Panc1 (cell line): ENCODE measurements around the gene SEPTIN2. TPM values are rescaled to one million over a fixed set of nuclear protein-coding genes. Genes with fewer than 3 reads are reported as not detected.
A peak's percentile ranks its signal among the peaks of the same experiment; 100 is the strongest.

ENCODE experiments used
- ATAC-seq: fragments of 200-7000 bp; cut with Tn5 transposase; 2 replicates; pipeline ENCODE4 v1.9.1; 2020; ENCODE audit warnings: mild to moderate bottlenecking, moderate library complexity
- BruUV-seq: library from RNA; stranded (reverse); fragments of 400-500 nt; replicated peaks from 2 replicates; lab custom pipeline; 2021; lab: Mats Ljungman, UMichigan
- CTCF ChIA-PET: fragments of 300-600 bp; sonication (Branson Sonifier 250); formaldehyde crosslinking; loops from one replicate; lab custom pipeline; 2022; ENCODE audit warnings: antibody characterized with exemption; lab: Charles Lee
- POLR2A ChIA-PET: fragments of 300-600 bp; sonication (Branson Sonifier 250); formaldehyde crosslinking; loops from one replicate; lab custom pipeline; 2022; ENCODE audit warnings: antibody characterized with exemption; lab: Charles Lee
- DNase-seq: peaks from one replicate; pipeline ENCODE4 v3.0.0-alpha.2; 2010; ENCODE audit warnings: low read depth, low spot score
- H3K27ac ChIP-seq: 2 replicates; pipeline ENCODE4 v1.5.1; 2011; ENCODE audit warnings: mild to moderate bottlenecking, low read length, inconsistent platforms
- H3K27me3 ChIP-seq: fragments of 200-500 bp; sonication (Bioruptor generic); 2 replicates; pipeline ENCODE4 v1.6.0; 2014; ENCODE audit warnings: low read length, inconsistent platforms; ENCODE audit not compliant: control insufficient read depth, insufficient read depth
- H3K36me3 ChIP-seq: fragments of 200-500 bp; sonication (Bioruptor generic); 2 replicates; pipeline ENCODE4 v1.5.1; 2014; ENCODE audit warnings: inconsistent platforms, mild to moderate bottlenecking, low read length, moderate library complexity; ENCODE audit not compliant: control insufficient read depth, insufficient read depth
- H3K4me1 ChIP-seq: 2 replicates; pipeline ENCODE4 v1.5.1; 2011; ENCODE audit warnings: inconsistent platforms, mild to moderate bottlenecking, low read length, moderate library complexity; ENCODE audit not compliant: control insufficient read depth, insufficient read depth
- H3K4me3 ChIP-seq, 2 experiments: 2 replicates each; pipeline ENCODE4 v1.5.1; 2011 to 2012; ENCODE audit warnings: low read depth in 2 of 2, low read length in 2 of 2, mild to moderate bottlenecking in 2 of 2, inconsistent platforms in 1 of 2, moderate library complexity in 1 of 2
- H3K9me3 ChIP-seq: fragments of 200-500 bp; sonication (Bioruptor generic); 2 replicates; pipeline ENCODE4 v1.5.1; 2014; ENCODE audit warnings: low read depth, mild to moderate bottlenecking, inconsistent platforms, low read length, moderate library complexity; ENCODE audit not compliant: control insufficient read depth, insufficient read depth
- CTCF ChIP-seq: fragments of 450-650 bp; IDR thresholded peaks from 2 replicates; pipeline ENCODE4 v1.5.1; 2017; ENCODE audit warnings: mild to moderate bottlenecking
- POLR2AphosphoS5 ChIP-seq: IDR thresholded peaks from 2 replicates; pipeline ENCODE4 v1.6.1; 2012; ENCODE audit warnings: mild to moderate bottlenecking, low read depth, low read length, moderate library complexity
- REST ChIP-seq, 2 experiments: IDR thresholded peaks; 2 replicates each; pipeline ENCODE4 v1.6.1; 2011 to 2012; ENCODE audit warnings: low read depth in 2 of 2, control low read depth in 1 of 2, low read length in 1 of 2, mild to moderate bottlenecking in 1 of 2, moderate library complexity in 1 of 2; ENCODE audit not compliant: insufficient read depth in 1 of 2
- SIN3A ChIP-seq: IDR thresholded peaks from 2 replicates; pipeline ENCODE4 v1.6.1; 2012; ENCODE audit warnings: low read depth, mild to moderate bottlenecking, low read length, moderate library complexity, borderline replicate concordance; ENCODE audit not compliant: insufficient read depth
- TCF7L2 ChIP-seq: IDR thresholded peaks from 2 replicates; pipeline ENCODE4 v1.6.1; 2011; ENCODE audit warnings: mild to moderate bottlenecking, low read depth, low read length, inconsistent platforms
- in situ Hi-C: cut with HindIII; loops from 2 replicates; pipeline ENCODE4 v1.10.0; 2016; ENCODE audit warnings: low sequenced_read_pairs, low pct_unique_long_range_greater_than_20kb
- intact Hi-C: fragments of 100-400 bp; cut with micrococcal nuclease; formaldehyde crosslinking; loops from one replicate; pipeline ENCODE4 v1.10.0; 2022; ENCODE audit not compliant: unreplicated experiment
- total RNA-seq: library from RNA; stranded (reverse); gene quantifications from one replicate; pipeline ENCODE4 v1.2.1, GENCODE V29; 2021; ENCODE audit not compliant: unreplicated experiment

The SEPTIN2 gene
- total RNA-seq, 1 experiment from 2014 or later: 303 TPM

GRCh38 chr2:241315093-241315878, 439 bp upstream of the SEPTIN2 start, which contains the start of gene HDLBP:
TSS of gene HDLBP (minus strand) at chr2:241315672. CDS start at chr2:241266869, 48,803 bp downstream.
- Histone ChIP-seq H3K4me1 (peaks cover 56% of the 10 kb centered on the region), H3K27ac (peak within 1 kb of the TSS; percentile 99), H3K27me3 (no peaks in the 10 kb centered on the region), H3K9me3 (no peaks in the 10 kb centered on the region), H3K36me3 (peaks cover 8% of the 10 kb centered on the region), H3K4me3 (peak within 1 kb of the TSS; percentile 88 to 99)
- ChIA-PET POLR2A (interaction anchor here (0.6 to 1.2 kb wide), 3 partner anchors 22 to 316 kb away, joined by 3 to 8 read pairs (median 4); no protein-coding TSS in a partner anchor), CTCF (interaction anchor here (0.6 kb wide), 2 partner anchors 74 to 728 kb away, joined by 3 to 9 read pairs; no protein-coding TSS in a partner anchor)
- TF ChIP-seq TCF7L2: no peak
- peak; percentile 72; the same call in 1 of the 2 replicates for TF ChIP-seq SIN3A
- TF ChIP-seq CTCF: peak; percentile 84
- peak; percentile 86 for TF ChIP-seq POLR2AphosphoS5
- TF ChIP-seq REST (IDR thresholded peaks at IDR 0.05; ENCODE audit: insufficient read depth in 1 of 2, low read depth in 2 of 2, low read length in 1 of 2): peak in 1 of 2 experiments; percentile 14; a peak in 1 of 4 replicates
- in situ Hi-C loops: no loop called here
- intact Hi-C loops: no loop called here
- ATAC-seq (peak; percentile 92), DNase-seq (peak; percentile 94)
- BruUV-seq: no TSS peak

GRCh38 chr2:241316825-241317224, 1.1 kb downstream of the SEPTIN2 start:
- DNase-seq (no peak), ATAC-seq (no peak)
- POLR2A ChIA-PET: no interaction called here
- Histone ChIP-seq H3K4me3 (peak overlapping the region; percentile 80 to 88), H3K36me3 (peaks cover 8% of the 10 kb centered on the region), H3K9me3 (no peaks in the 10 kb centered on the region), H3K27me3 (no peaks in the 10 kb centered on the region), H3K4me1 (peaks cover 56% of the 10 kb centered on the region), H3K27ac (peak overlapping the region; percentile 95)
- TF ChIP-seq TCF7L2 (no peak), REST (IDR thresholded peaks at IDR 0.05; ENCODE audit: insufficient read depth in 1 of 2, low read depth in 2 of 2, low read length in 1 of 2) (no peak), CTCF (no peak), POLR2AphosphoS5 (no peak; the same call in 1 of the 2 replicates)
- in situ Hi-C loops: no loop called here
- intact Hi-C loops: no loop called here
- BruUV-seq: no TSS peak
- CTCF ChIA-PET: no interaction called here
